ENCODE measurements around the gene RUNX3. TPM values are rescaled to one million over a fixed set of nuclear protein-coding genes. Genes with fewer than 3 reads are reported as not detected.
A peak's percentile ranks its signal among the peaks of the same experiment; 100 is the strongest.

Gene RUNX3
- total and polyA plus RNA-seq, 2 of the 8 experiments (the other 6 are each of a cell fraction or from before 2014, with no cell fraction given), result 0.62 to 0.82 TPM

- Histone ChIP-seq H3K4me3 (ENCODE audit: extremely low read depth in 1 of 4, insufficient read depth in 2 of 4, low read depth in 3 of 4, low read length in 4 of 4) (no peak overlapping the region), H3K4me1 (replicated peaks in 1 of 4; ENCODE audit: control insufficient read depth in 3 of 4, insufficient read depth in 4 of 4, low read length in 3 of 4) (peaks cover 0 to 19% (median 3%) of the 10 kb centered on the region in 4 experiments; a peak in 6 of 7 replicates), H2BK15ac (ENCODE audit: low read length) (no peak overlapping the region), H3K14ac (ENCODE audit: insufficient read length) (no peak overlapping the region), H2BK120ac (replicated peaks; ENCODE audit: low read depth, low read length) (no peak overlapping the region), H3K36me3 (ENCODE audit: control insufficient read depth in 2 of 4, insufficient read depth in 4 of 4, low read length in 3 of 4) (no peaks in the 10 kb centered on the region), H3K4me2 (ENCODE audit: insufficient read depth in 1 of 2, low read depth in 2 of 2, low read length in 2 of 2) (no peak overlapping the region), H2BK20ac (ENCODE audit: low read length) (no peak overlapping the region), H4K5ac (ENCODE audit: insufficient read length, low read depth, low read length) (no peak overlapping the region), H4K20me1 (replicated peaks in 1 of 2; ENCODE audit: control insufficient read depth in 1 of 2, insufficient read depth in 2 of 2, low read length in 2 of 2) (no peaks in the 10 kb centered on the region), H2BK12ac (ENCODE audit: low read depth, low read length) (no peak overlapping the region), H3K18ac (ENCODE audit: extremely low read depth, low read length) (no peak overlapping the region), H4K91ac (replicated peaks; ENCODE audit: insufficient read length, low read length) (no peak overlapping the region), H4K8ac (ENCODE audit: extremely low read depth, insufficient read depth, low read length) (no peak overlapping the region), H3K9me3 (ENCODE audit: insufficient read depth in 2 of 2, low read depth in 1 of 2, low read length in 1 of 2) (no peaks in the 10 kb centered on the region), H3K27ac (ENCODE audit: low read depth, low read length) (no peak overlapping the region), H2BK5ac (ENCODE audit: low read depth, low read length) (no peak overlapping the region), H3K56ac (replicated peaks; ENCODE audit: insufficient read length, low read depth, low read length) (no peak overlapping the region), H2AK5ac (ENCODE audit: low read depth, low read length) (no peak overlapping the region), H3K9ac (replicated peaks in 1 of 4; ENCODE audit: extremely low read depth in 1 of 4, low read depth in 3 of 4, low read length in 3 of 4) (no peak overlapping the region), H3K27me3 (replicated peaks in 1 of 4; ENCODE audit: control insufficient read depth in 3 of 4, extremely low read depth in 1 of 4, insufficient read depth in 3 of 4, low read length in 3 of 4) (peaks cover 0 to 10% (median 9%) of the 10 kb centered on the region in 4 experiments; a peak in 6 of 7 replicates), H2AFZ (ENCODE audit: low read length) (no peak overlapping the region), H3K23ac (ENCODE audit: insufficient read length) (no peak overlapping the region), H3K79me1 (ENCODE audit: low read depth, low read length) (no peaks in the 10 kb centered on the region), H3K79me2 (ENCODE audit: control insufficient read depth in 1 of 2, insufficient read depth in 2 of 2, low read length in 2 of 2) (no peaks in the 10 kb centered on the region), H3K23me2 (ENCODE audit: low read depth, low read length) (no peaks in the 10 kb centered on the region), H3K4ac (replicated peaks; ENCODE audit: insufficient read length, low read depth, low read length) (no peak overlapping the region)
- ChIA-PET CTCF (ENCODE audit: partially characterized antibody) (interaction anchor here (0.9 to 2.2 kb wide), 14 partner anchors 11 to 208 kb away, joined by 3 to 9 read pairs (median 4); no protein-coding TSS in a partner anchor), POLR2A (ENCODE audit: partially characterized antibody) (interaction anchor here (1.7 kb wide), 1 partner anchor 9 kb away, joined by 6 read pairs; the partner anchor contains the start of gene RUNX3)
- WGBS, 2 experiments (ENCODE audit: extremely low coverage in 1 of 2, insufficient coverage in 1 of 2, insufficient read length in 1 of 2, insufficient replicate concordance in 2 of 2, low coverage in 1 of 2, low lambda C conversion rate in 2 of 2, missing lambda C conversion rate in 1 of 2), result 90% methylated on average over 7 of the region's 7 CpGs; no CpG with 5 or more reads in 1 of the 2 experiments
- TF ChIP-seq KDM1A (IDR thresholded peaks at IDR 0.05; ENCODE audit: borderline replicate concordance, low read length), result 0 out of 2 replicates have a peak, but pooled peaks have one; percentile 30
- TF ChIP-seq CTBP2 (IDR thresholded peaks at IDR 0.05; ENCODE audit: borderline replicate concordance, insufficient read depth, insufficient read length, low read length), result no peak
- no peak for TF ChIP-seq FOSL1 (IDR thresholded peaks at IDR 0.05; ENCODE audit: insufficient read depth, low read depth, low read length)
- no peak for DNase-seq (ENCODE audit: low read depth in 1 of 2, low spot score in 2 of 2)
- FAIRE-seq, result no peak
Measured at GRCh38 chr1:24940231-24940630, 10.2 kb upstream of the RUNX3 start.

All from H1 (cell line).